GM12878 (cell line): Measurements from ENCODE around the gene TCTN1. TPM values are rescaled to one million over a fixed set of nuclear protein-coding genes. Genes with fewer than 3 reads are reported as not detected.

Experiments
- CHD1 ChIP-seq: IDR thresholded peaks from 2 replicates; pipeline ENCODE4 v1.6.1; 2012; ENCODE audit warnings: low read depth, low read length, improper control_type of control experiment
- CHD4 ChIP-seq: fragments of 200-600 bp; sonication (generic); IDR thresholded peaks from 2 replicates; pipeline ENCODE4 v1.6.1; 2016; ENCODE audit warnings: mild to moderate bottlenecking
- IKZF1 ChIP-seq: fragments of 450-650 bp; conservative IDR thresholded peaks from 2 replicates; pipeline ENCODE4 v1.6.1; 2017; ENCODE audit warnings: antibody characterized with exemption, mild to moderate bottlenecking
- MTA3 ChIP-seq: IDR thresholded peaks from 2 replicates; pipeline ENCODE4 v1.6.1; 2012; ENCODE audit warnings: low read length, inconsistent platforms, borderline replicate concordance
- NBN ChIP-seq: fragments of 450-650 bp; IDR thresholded peaks from 2 replicates; pipeline ENCODE4 v1.6.1; 2016
- POLR2AphosphoS2 ChIP-seq: IDR thresholded peaks from 2 replicates; pipeline ENCODE4 v1.6.1; 2011; ENCODE audit warnings: low read depth, mild to moderate bottlenecking, low read length, improper control_type of control experiment, moderate library complexity
- RB1 ChIP-seq: fragments of 450-650 bp; formaldehyde crosslinking; IDR thresholded peaks from 2 replicates; pipeline ENCODE4 v1.6.1; 2017; ENCODE audit warnings: mild to moderate bottlenecking, borderline replicate concordance
- RCOR1 ChIP-seq: conservative IDR thresholded peaks from 2 replicates; pipeline ENCODE4 v1.6.1; 2012; ENCODE audit warnings: low read depth, low read length, improper control_type of control experiment
- RFX5 ChIP-seq: IDR thresholded peaks from 2 replicates; pipeline ENCODE4 v1.6.1; 2011; ENCODE audit warnings: low read depth, low read length, improper control_type of control experiment
- SMC3 ChIP-seq: IDR thresholded peaks from 2 replicates; pipeline ENCODE4 v1.6.1; 2011; ENCODE audit warnings: low read length, improper control_type of control experiment, borderline replicate concordance
- STAT1 ChIP-seq: fragments of 450-650 bp; conservative IDR thresholded peaks from 2 replicates; pipeline ENCODE4 v1.6.1; 2014; ENCODE audit warnings: antibody characterized with exemption, mild to moderate bottlenecking
- STAT3 ChIP-seq: IDR thresholded peaks from 2 replicates; pipeline ENCODE4 v1.6.1; 2011; ENCODE audit warnings: low read depth, low read length, improper control_type of control experiment
- ZNF384 ChIP-seq: IDR thresholded peaks from 2 replicates; pipeline ENCODE4 v1.6.1; 2012; ENCODE audit warnings: low read depth, mild to moderate bottlenecking, low read length, improper control_type of control experiment, borderline replicate concordance
- ZSCAN29 ChIP-seq: fragments of 450-650 bp; IDR thresholded peaks from 2 replicates; pipeline ENCODE4 v1.6.1; 2017; ENCODE audit warnings: mild to moderate bottlenecking, moderate library complexity
- polyA plus RNA-seq, 11 experiments: library from polyadenylated mRNA; depleted of rRNA in 4 of 11; unstranded in 6 of 11; stranded (reverse) in 5 of 11; fragments of >200 nt; fragmentation: Nextera tagmentation in 4 of 11; fragmentation: Illumina TruSeq in 1 of 11; extraction: Ambion mirVana in 4 of 11; extraction: Trizol in 1 of 11; gene quantifications; 1 replicate in 1 of 11; 2 replicates in 10 of 11; pipeline versions ENCODE4 v1.2.1 to v1.2.3, GENCODE V29; 2011 to 2016; ENCODE audit warnings: inconsistent platforms in 2 of 11, missing spikeins in 2 of 11, low read depth in 1 of 11
- total RNA-seq, 4 experiments: library from RNA; depleted of rRNA in 3 of 4; stranded (reverse); fragments of >200 nt in 3 of 4; fragmentation: Illumina TruSeq in 1 of 4; extraction: Trizol in 1 of 4; gene quantifications; 2 replicates each; pipeline versions ENCODE4 v1.2.1 to v1.2.3, GENCODE V29; 2013 to 2021
- TF ChIP-seq, protein P1 (sequence below): fragments of 150-350 bp; IDR thresholded peaks from 2 replicates; pipeline ENCODE4 v1.6.1; 2014; ENCODE audit warnings: mild to moderate bottlenecking, low read depth, low read length
- TF ChIP-seq, protein P2 (sequence below): IDR thresholded peaks from 2 replicates; pipeline ENCODE4 v1.6.1; 2011; ENCODE audit warnings: mild to moderate bottlenecking, low read depth, low read length, moderate library complexity; ENCODE audit not compliant: insufficient replicate concordance
- TF ChIP-seq, protein P3 (sequence below): IDR thresholded peaks from 2 replicates; pipeline ENCODE4 v1.6.1; 2012; ENCODE audit warnings: improper control_type of control experiment, low read depth, low read length; ENCODE audit not compliant: insufficient replicate concordance
- TF ChIP-seq, protein P4 (sequence below): fragments of 450-650 bp; IDR thresholded peaks from 2 replicates; pipeline ENCODE4 v1.6.1; 2017; ENCODE audit warnings: antibody characterized with exemption, mild to moderate bottlenecking, moderate library complexity
- TF ChIP-seq, protein P5 (sequence below): IDR thresholded peaks from 2 replicates; pipeline ENCODE4 v1.6.1; 2012; ENCODE audit warnings: low read depth, low read length, improper control_type of control experiment

TCTN1 gene
- total and polyA plus RNA-seq, 10 of the 15 experiments (the other 5 are each of a cell fraction or from before 2014, with no cell fraction given) = 8.8 to 23.5 (median 15.3) TPM

DNA sequence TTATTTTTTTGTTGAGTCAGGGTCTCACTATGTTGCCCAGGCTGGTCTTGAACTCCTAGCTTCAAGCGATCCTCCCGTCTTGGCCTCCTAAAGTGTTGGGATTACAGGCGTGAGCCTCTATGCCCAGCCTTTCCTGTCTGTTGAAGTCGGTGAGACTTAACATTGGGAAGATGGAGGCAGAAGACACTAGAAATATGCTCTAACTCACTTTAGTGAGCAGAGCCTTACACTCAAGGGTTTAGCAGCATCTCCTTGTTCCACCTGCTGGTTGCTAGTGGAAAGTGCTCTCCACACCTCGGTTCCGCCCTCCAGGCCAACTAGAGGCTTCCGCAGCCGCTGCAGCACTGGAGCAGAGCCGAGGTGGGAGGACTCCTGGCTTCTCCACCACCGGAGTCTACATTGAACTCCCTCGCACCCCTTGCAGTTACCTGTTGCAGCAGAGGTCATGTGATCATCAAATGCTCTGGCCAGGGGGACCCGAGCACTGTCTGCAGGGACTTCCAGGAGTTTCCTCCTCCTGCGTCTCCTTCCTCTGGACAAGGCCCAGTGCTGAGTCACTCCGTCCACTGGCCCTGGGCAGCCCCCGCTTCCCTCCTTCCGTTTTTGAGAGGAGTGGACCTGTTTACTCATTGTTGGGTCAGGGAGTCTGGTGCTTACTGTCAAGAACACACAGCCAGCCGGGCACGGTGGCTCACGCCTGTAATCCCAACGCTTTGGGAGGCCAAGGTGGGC, 84.4 kb downstream of the TCTN1 start (continued):
- TF ChIP-seq, protein P1, sequence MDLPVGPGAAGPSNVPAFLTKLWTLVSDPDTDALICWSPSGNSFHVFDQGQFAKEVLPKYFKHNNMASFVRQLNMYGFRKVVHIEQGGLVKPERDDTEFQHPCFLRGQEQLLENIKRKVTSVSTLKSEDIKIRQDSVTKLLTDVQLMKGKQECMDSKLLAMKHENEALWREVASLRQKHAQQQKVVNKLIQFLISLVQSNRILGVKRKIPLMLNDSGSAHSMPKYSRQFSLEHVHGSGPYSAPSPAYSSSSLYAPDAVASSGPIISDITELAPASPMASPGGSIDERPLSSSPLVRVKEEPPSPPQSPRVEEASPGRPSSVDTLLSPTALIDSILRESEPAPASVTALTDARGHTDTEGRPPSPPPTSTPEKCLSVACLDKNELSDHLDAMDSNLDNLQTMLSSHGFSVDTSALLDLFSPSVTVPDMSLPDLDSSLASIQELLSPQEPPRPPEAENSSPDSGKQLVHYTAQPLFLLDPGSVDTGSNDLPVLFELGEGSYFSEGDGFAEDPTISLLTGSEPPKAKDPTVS = no peak
- TF ChIP-seq MTA3 (no peak), IKZF1 (peak; percentile 63; the same call in 1 of the 2 replicates), ZNF384 (no peak), SMC3 (peak; percentile 97), POLR2AphosphoS2 (no peak), ZSCAN29 (no peak), RCOR1 (no peak), STAT1 (0 out of 2 replicates have a peak, but pooled peaks have one; percentile 15), NBN (peak; percentile 76; the same call in 1 of the 2 replicates), CHD4 (no peak), CHD1 (no peak), RB1 (0 out of 2 replicates have a peak, but pooled peaks have one; percentile 27), STAT3 (no peak), RFX5 (no peak)
- TF ChIP-seq, protein P2, sequence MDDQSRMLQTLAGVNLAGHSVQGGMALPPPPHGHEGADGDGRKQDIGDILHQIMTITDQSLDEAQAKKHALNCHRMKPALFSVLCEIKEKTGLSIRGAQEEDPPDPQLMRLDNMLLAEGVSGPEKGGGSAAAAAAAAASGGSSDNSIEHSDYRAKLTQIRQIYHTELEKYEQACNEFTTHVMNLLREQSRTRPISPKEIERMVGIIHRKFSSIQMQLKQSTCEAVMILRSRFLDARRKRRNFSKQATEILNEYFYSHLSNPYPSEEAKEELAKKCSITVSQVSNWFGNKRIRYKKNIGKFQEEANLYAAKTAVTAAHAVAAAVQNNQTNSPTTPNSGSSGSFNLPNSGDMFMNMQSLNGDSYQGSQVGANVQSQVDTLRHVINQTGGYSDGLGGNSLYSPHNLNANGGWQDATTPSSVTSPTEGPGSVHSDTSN = no peak
- TF ChIP-seq, protein P3, sequence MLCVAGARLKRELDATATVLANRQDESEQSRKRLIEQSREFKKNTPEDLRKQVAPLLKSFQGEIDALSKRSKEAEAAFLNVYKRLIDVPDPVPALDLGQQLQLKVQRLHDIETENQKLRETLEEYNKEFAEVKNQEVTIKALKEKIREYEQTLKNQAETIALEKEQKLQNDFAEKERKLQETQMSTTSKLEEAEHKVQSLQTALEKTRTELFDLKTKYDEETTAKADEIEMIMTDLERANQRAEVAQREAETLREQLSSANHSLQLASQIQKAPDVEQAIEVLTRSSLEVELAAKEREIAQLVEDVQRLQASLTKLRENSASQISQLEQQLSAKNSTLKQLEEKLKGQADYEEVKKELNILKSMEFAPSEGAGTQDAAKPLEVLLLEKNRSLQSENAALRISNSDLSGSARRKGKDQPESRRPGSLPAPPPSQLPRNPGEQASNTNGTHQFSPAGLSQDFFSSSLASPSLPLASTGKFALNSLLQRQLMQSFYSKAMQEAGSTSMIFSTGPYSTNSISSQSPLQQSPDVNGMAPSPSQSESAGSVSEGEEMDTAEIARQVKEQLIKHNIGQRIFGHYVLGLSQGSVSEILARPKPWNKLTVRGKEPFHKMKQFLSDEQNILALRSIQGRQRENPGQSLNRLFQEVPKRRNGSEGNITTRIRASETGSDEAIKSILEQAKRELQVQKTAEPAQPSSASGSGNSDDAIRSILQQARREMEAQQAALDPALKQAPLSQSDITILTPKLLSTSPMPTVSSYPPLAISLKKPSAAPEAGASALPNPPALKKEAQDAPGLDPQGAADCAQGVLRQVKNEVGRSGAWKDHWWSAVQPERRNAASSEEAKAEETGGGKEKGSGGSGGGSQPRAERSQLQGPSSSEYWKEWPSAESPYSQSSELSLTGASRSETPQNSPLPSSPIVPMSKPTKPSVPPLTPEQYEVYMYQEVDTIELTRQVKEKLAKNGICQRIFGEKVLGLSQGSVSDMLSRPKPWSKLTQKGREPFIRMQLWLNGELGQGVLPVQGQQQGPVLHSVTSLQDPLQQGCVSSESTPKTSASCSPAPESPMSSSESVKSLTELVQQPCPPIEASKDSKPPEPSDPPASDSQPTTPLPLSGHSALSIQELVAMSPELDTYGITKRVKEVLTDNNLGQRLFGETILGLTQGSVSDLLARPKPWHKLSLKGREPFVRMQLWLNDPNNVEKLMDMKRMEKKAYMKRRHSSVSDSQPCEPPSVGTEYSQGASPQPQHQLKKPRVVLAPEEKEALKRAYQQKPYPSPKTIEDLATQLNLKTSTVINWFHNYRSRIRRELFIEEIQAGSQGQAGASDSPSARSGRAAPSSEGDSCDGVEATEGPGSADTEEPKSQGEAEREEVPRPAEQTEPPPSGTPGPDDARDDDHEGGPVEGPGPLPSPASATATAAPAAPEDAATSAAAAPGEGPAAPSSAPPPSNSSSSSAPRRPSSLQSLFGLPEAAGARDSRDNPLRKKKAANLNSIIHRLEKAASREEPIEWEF = no peak
- TF ChIP-seq, protein P4, sequence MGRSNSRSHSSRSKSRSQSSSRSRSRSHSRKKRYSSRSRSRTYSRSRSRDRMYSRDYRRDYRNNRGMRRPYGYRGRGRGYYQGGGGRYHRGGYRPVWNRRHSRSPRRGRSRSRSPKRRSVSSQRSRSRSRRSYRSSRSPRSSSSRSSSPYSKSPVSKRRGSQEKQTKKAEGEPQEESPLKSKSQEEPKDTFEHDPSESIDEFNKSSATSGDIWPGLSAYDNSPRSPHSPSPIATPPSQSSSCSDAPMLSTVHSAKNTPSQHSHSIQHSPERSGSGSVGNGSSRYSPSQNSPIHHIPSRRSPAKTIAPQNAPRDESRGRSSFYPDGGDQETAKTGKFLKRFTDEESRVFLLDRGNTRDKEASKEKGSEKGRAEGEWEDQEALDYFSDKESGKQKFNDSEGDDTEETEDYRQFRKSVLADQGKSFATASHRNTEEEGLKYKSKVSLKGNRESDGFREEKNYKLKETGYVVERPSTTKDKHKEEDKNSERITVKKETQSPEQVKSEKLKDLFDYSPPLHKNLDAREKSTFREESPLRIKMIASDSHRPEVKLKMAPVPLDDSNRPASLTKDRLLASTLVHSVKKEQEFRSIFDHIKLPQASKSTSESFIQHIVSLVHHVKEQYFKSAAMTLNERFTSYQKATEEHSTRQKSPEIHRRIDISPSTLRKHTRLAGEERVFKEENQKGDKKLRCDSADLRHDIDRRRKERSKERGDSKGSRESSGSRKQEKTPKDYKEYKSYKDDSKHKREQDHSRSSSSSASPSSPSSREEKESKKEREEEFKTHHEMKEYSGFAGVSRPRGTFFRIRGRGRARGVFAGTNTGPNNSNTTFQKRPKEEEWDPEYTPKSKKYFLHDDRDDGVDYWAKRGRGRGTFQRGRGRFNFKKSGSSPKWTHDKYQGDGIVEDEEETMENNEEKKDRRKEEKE = no peak
- TF ChIP-seq, protein P5, sequence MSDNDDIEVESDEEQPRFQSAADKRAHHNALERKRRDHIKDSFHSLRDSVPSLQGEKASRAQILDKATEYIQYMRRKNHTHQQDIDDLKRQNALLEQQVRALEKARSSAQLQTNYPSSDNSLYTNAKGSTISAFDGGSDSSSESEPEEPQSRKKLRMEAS = no peak
